Measurements from ENCODE around the gene EXTL1.

The EXTL1 gene

DNA sequence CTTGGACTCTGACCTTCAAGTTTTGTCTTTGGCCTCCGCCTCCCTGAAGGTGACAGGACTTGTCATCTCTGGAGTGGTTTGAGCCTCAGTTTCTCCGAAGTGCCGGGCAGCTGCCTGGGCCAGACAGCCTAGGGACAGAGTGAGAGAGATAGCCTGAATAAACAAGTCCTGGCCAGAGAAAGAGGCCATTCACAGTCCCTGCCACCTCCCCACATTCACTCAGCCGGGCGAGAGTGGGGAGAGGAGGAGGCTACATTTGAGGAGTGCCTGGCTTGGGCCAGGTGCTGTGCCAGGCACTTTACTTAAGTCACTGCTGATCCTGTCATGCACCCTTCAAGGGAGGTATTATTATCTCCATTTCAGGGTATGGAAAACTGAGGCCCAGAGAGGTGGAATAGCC lies 3.5 kb downstream of the EXTL1 start:
- DNase-seq: no peak

GRCh38 chr1:26025517-26025916 lies 3.9 kb downstream of the EXTL1 start:
- DNase-seq: no peak

GRCh38 chr1:26027716-26028489 lies 6.3 kb downstream of the EXTL1 start:
- DNase-seq: peak; percentile 31

GRCh38 chr1:26028490-26028980 lies 7.0 kb downstream of the EXTL1 start:
- DNase-seq: no peak

DNA sequence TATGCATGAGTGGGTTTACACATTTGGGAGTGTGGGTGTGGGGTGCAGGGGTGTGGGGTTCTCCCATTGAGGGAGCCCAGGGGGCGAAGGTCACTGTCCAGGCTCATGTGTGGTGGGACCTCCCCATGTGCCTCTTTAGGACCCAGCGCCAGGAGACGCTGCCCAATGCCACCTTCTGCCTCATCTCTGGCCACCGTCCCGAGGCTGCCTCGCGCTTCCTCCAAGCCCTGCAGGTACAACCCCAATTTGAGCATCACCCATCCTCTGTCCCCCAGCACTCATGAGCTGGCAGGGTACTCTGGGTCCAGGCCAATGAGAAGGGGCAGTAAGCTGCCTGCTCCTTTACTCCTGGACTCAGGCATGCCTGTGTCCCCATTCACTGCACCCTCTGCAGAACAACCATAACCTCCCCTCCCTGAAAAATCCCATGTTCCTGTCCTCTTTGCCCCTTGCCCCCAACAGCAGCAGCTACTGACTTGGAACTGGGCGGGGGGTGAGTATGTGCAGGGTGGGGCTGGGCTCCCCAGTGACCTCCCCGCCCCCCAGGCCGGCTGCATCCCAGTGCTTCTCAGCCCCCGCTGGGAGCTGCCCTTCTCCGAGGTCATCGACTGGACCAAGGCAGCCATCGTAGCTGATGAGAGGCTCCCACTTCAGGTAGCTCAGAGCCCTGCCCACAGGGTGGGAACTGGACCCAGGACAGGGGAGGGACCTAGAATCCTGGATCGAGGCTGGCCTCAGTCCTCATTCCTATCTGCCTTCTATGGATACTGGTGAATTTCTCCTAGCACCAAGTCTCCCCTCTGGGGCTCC lies 7.7 kb downstream of the EXTL1 start:
- DNase-seq: no peak

GRCh38 chr1:26029864-26030481 lies 8.4 kb downstream of the EXTL1 start:
- DNase-seq: peak; percentile 24

- no peak for DNase-seq
These were observed 9.6 kb downstream of the EXTL1 start for GRCh38 chr1:26031196-26031595.

DNA sequence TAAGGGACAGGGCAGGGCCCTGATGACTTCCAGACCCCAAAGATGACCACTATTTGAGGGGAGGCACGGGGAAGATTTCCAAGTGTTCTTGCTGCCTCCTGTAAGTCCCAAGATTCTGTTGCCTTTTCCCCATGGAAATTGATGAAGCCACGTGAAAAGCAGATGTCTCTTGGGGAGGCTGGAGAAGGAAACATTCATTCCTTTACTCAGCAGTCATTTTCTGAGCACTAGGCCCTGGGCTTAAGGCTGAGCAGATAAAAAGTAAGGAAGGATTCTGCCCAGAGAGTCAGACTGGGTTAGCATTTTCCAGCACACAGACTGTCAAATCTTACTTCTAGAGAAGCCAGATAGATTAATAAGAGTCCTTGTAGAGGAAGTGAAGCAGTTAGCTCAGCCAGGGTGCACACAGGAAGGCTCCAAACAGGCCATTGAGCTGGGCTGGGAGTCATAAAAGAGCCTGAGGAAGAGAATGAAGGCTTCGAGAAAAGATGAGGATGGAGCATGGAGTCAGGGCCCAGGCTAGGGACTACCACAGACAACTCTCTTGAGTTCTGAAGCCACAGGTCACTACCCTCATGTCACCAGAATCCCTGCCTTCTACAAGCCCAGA lies 10.1 kb downstream of the EXTL1 start:
- DNase-seq: peak; percentile 60

- no peak for DNase-seq
These were observed 11.2 kb downstream of the EXTL1 start for GRCh38 chr1:26032656-26033357.

DNA sequence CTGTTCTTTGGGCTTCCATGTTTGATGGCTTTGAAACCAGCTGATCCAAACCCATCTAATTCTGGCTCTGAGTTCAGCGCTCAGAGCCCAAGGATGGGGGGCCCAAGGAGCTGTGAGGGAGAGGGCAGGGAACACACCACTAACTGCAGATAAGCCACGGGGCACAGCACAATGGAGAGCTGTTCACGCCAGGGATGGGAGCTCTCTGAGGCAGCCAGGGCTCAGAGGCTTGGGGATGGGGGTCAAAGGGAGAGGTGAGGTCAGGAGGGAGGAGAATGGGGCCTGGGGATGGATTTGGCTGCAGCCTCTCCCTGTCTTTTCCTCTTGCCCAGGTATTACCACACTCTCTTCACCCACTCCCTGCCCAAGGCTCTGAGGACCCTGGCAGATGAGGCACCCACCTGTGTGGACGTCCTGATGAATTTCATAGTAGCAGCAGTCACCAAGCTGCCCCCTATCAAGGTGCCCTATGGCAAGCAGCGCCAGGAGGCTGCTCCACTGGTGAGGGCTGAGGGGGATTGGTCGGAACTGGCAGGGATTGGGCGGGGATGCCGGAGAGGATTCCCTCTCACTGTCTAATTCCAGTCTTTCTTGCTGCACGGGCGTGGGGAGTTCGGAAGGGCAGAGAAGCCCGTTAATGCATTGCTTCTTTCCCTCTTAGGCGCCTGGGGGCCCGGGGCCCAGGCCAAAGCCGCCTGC lies 13.1 kb downstream of the EXTL1 start:
- no peak for DNase-seq

- peak; percentile 91 for DNase-seq
These were observed 13.8 kb downstream of the EXTL1 start for GRCh38 chr1:26035203-26035958.

GRCh38 chr1:26035959-26036755 lies 14.6 kb downstream of the EXTL1 start:
- DNase-seq: peak; percentile 58

GRCh38 chr1:26036756-26037281 lies 15.2 kb downstream of the EXTL1 start:
- DNase-seq: no peak

DNA sequence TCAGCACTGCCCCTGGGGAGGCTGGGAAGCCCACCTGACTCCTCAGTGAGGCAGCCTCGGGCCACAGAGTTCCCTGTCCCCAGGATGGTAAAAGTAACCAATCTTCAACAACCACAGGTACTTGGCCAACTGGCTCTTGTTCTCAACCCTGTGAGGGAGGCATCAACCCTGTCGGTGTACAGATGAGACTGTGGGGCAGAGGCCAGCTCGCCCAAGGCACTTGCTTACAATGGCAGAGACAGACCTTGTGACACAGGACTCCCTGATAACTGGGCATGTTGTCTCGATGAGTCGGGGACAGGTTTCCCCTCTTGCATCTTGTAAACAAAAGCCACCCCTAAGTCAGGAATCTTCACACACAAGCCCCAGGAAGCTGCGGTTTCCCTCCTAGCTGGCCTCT lies 16.3 kb downstream of the EXTL1 start:
- no peak for DNase-seq

GRCh38 chr1:26038477-26038876 lies 16.9 kb downstream of the EXTL1 start:
- DNase-seq: no peak

GRCh38 chr1:26038904-26039303 lies 17.3 kb downstream of the EXTL1 start:
- no peak for DNase-seq

- DNase-seq: no peak
These were observed 19.8 kb downstream of the EXTL1 start for GRCh38 chr1:26041401-26041800.

- no peak for DNase-seq
These were observed 20.4 kb downstream of the EXTL1 start for GRCh38 chr1:26041978-26042377.

DNA sequence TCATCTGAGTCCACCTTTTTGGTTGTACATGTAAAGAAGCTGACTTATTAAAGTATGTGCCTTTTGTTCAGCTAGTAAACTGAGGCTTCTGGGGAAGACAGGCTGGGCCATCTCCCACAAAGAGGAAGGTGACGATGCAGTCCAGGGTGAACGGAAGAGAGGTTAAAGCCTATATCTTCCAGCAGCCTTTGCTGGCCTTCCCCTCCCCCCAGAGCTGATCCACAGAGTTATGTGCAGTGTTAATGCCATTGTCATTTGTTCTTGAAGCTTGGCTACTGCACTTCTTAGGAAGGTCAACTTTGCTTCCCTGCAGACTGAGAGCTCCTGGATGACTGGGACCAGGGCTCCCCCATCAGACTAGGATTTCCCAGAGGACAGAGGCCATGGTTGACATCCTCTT lies 22.2 kb downstream of the EXTL1 start:
- DNase-seq: no peak

DNA sequence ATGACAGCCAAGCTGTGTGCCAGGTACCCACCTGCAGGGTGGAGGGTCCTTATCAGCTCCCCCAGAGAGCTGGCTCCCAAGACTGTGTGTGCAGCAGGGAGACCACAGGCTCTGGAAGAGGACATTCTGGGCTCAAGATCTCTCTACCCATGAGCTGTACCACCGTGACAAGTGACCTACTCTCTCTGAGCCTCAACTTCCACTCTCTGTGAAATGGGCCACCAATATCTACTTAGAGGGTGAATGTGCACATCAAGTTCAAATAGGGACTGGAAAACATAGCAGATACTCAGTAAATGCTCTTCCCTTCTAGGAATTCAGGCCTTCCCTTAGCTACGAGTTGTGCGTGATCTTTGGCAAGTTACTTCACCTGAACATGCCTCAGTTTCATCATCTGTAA lies 22.8 kb downstream of the EXTL1 start:
- DNase-seq: no peak
